OCI-LY7 (cell line): ENCODE data around the gene GRIA4. TPM values are rescaled to one million over a fixed set of nuclear protein-coding genes. Genes with fewer than 3 reads are reported as not detected.

Experiments used
- BruUV-seq: library from RNA; stranded (reverse); fragments of 400-500 nt; replicated peaks from 2 replicates; lab custom pipeline; 2021; lab: Mats Ljungman, UMichigan
- CTCF ChIA-PET: fragments of 300-600 bp; sonication (Branson Sonifier 250); formaldehyde crosslinking; loops from one replicate; lab custom pipeline; 2022; ENCODE audit warnings: antibody characterized with exemption; ENCODE audit not compliant: unreplicated experiment; lab: Charles Lee
- POLR2A ChIA-PET: fragments of 300-600 bp; sonication (Branson Sonifier 250); formaldehyde crosslinking; loops from one replicate; lab custom pipeline; 2022; ENCODE audit warnings: antibody characterized with exemption; lab: Charles Lee
- DNase-seq: peaks from one replicate; pipeline ENCODE4 v3.0.0-alpha.2; 2015; ENCODE audit warnings: low spot score
- H2AFZ ChIP-seq: fragments of 200-600 bp; sonication (generic), shearing (Covaris generic); 2 replicates; pipeline ENCODE4 v1.6.1; 2014; ENCODE audit warnings: mild to moderate bottlenecking, antibody characterized with exemption, low read length, moderate library complexity
- H3K27ac ChIP-seq: fragments of 200-600 bp; sonication (generic); 2 replicates; pipeline ENCODE4 v1.5.1; 2014; ENCODE audit warnings: mixed run types, low read depth, mild to moderate bottlenecking, moderate library complexity, low read length, inconsistent platforms; ENCODE audit not compliant: poor library complexity, severe bottlenecking
- H3K36me3 ChIP-seq: fragments of 200-600 bp; sonication (generic); 2 replicates; pipeline ENCODE4 v1.6.1; 2014; ENCODE audit warnings: mild to moderate bottlenecking, antibody characterized with exemption, low read length, moderate library complexity, mixed read lengths; ENCODE audit not compliant: insufficient read depth
- H3K4me1 ChIP-seq: fragments of 200-600 bp; sonication (generic); 2 replicates; pipeline ENCODE4 v1.5.1; 2014; ENCODE audit warnings: mild to moderate bottlenecking, low read length; ENCODE audit not compliant: insufficient read depth, poor library complexity, severe bottlenecking
- H3K4me2 ChIP-seq: fragments of 200-600 bp; sonication (generic); 2 replicates; pipeline ENCODE4 v1.6.1; 2014; ENCODE audit warnings: mild to moderate bottlenecking, low read length
- H3K4me3 ChIP-seq: fragments of 200-600 bp; sonication (generic); 2 replicates; pipeline ENCODE4 v1.5.1; 2014; ENCODE audit warnings: mild to moderate bottlenecking, low read depth, low read length; ENCODE audit not compliant: poor library complexity, severe bottlenecking
- H3K79me2 ChIP-seq: fragments of 200-600 bp; sonication (generic); 2 replicates; pipeline ENCODE4 v1.6.1; 2016; ENCODE audit warnings: low read depth, mild to moderate bottlenecking, low read length, moderate library complexity, mixed read lengths; ENCODE audit not compliant: insufficient read depth
- H3K9me2 ChIP-seq: fragments of 200-600 bp; sonication (generic); 2 replicates; pipeline ENCODE4 v1.6.1; 2016; ENCODE audit warnings: mild to moderate bottlenecking, low read length, mixed read lengths; ENCODE audit not compliant: insufficient read depth
- H3K9me3 ChIP-seq: fragments of 200-600 bp; sonication (generic); 2 replicates; pipeline ENCODE4 v1.6.1; 2014; ENCODE audit warnings: mild to moderate bottlenecking, mixed run types, low read length, mixed read lengths
- H4K20me1 ChIP-seq: fragments of 200-600 bp; sonication (generic); 2 replicates; pipeline ENCODE4 v1.6.1; 2014; ENCODE audit warnings: mild to moderate bottlenecking, antibody characterized with exemption, low read length, moderate library complexity, mixed read lengths; ENCODE audit not compliant: insufficient read depth
- CTCF ChIP-seq: fragments of 200-600 bp; sonication (generic); conservative IDR thresholded peaks from 2 replicates; pipeline ENCODE4 v1.5.1; 2014; ENCODE audit warnings: mild to moderate bottlenecking, antibody characterized with exemption, low read length, moderate library complexity, mixed read lengths
- EZH2phosphoT487 ChIP-seq: fragments of 200-600 bp; sonication (generic); IDR thresholded peaks from 2 replicates; pipeline ENCODE4 v1.6.1; 2018; ENCODE audit warnings: low read depth, borderline replicate concordance, mild to moderate bottlenecking, mixed run types, antibody characterized with exemption, low read length, moderate library complexity, mixed read lengths
- intact Hi-C: fragments of 100-400 bp; cut with micrococcal nuclease; formaldehyde crosslinking; loops from one replicate; pipeline ENCODE4 v1.10.0; 2022; ENCODE audit not compliant: unreplicated experiment
- total RNA-seq, 2 experiments: library from RNA; depleted of rRNA in 1 of 2; stranded (reverse); fragments of >200 nt in 1 of 2; shearing (Covaris generic) in 1 of 2; gene quantifications; 2 replicates each; pipeline ENCODE4 v1.2.3, GENCODE V29; 2014 to 2022

Gene GRIA4
- total RNA-seq, 2 experiments from 2014 or later: not detected

GRCh38 chr11:105667441-105667840 lies 57.6 kb downstream of the GRIA4 start:
- Histone ChIP-seq H2AFZ (no peak overlapping the region), H3K4me3 (no peak overlapping the region), H3K9me3 (no peaks in the 10 kb centered on the region), H3K36me3 (no peaks in the 10 kb centered on the region), H4K20me1 (no peaks in the 10 kb centered on the region), H3K9me2 (no peaks in the 10 kb centered on the region; the same call in 1 of the 2 replicates), H3K4me2 (no peak overlapping the region), H3K79me2 (no peaks in the 10 kb centered on the region), H3K4me1 (no peaks in the 10 kb centered on the region), H3K27ac (no peak overlapping the region)
- intact Hi-C loops: no loop called here
- BruUV-seq: no TSS peak
- no peak for DNase-seq
- TF ChIP-seq EZH2phosphoT487 (no peak), CTCF (no peak)
- ChIA-PET POLR2A (interaction anchor here (0.7 kb wide), 2 partner anchors 15 to 519 kb away, joined by 3 read pairs; no protein-coding TSS in a partner anchor), CTCF (no interaction called here)

GRCh38 chr11:105670811-105671210 lies 60.9 kb downstream of the GRIA4 start:
- Histone ChIP-seq H4K20me1 (no peaks in the 10 kb centered on the region), H3K9me3 (no peaks in the 10 kb centered on the region), H3K9me2 (no peaks in the 10 kb centered on the region), H3K79me2 (no peaks in the 10 kb centered on the region), H3K27ac (no peak overlapping the region), H3K4me1 (no peaks in the 10 kb centered on the region), H3K36me3 (no peaks in the 10 kb centered on the region), H2AFZ (no peak overlapping the region), H3K4me2 (no peak overlapping the region), H3K4me3 (no peak overlapping the region)
- CTCF ChIA-PET: no interaction called here
- intact Hi-C loops: no loop called here
- no peak for DNase-seq
- no TSS peak for BruUV-seq
- POLR2A ChIA-PET: interaction anchor here (0.7 kb wide), 1 partner anchor 36 kb away, joined by 3 read pairs; no protein-coding TSS in a partner anchor
- TF ChIP-seq CTCF (no peak), EZH2phosphoT487 (no peak)

- no TSS peak for BruUV-seq
- H3K9me3 ChIP-seq: no peaks in the 10 kb centered on the region
- no peak overlapping the region for H2AFZ ChIP-seq
- no peak for TF ChIP-seq EZH2phosphoT487
- no peak for TF ChIP-seq CTCF
- ChIA-PET POLR2A (interaction anchor here (0.6 kb wide), 1 partner anchor 979 kb away, joined by 3 read pairs; no protein-coding TSS in a partner anchor), CTCF (no interaction called here)
- no peaks in the 10 kb centered on the region for H3K4me1 ChIP-seq
- H3K4me3 ChIP-seq: no peak overlapping the region
- peak; percentile 7 for DNase-seq
- intact Hi-C loops: no loop called here
- H3K79me2 ChIP-seq: no peaks in the 10 kb centered on the region
- H3K9me2 ChIP-seq: no peaks in the 10 kb centered on the region
- H4K20me1 ChIP-seq: no peaks in the 10 kb centered on the region
- no peak overlapping the region for H3K27ac ChIP-seq
- H3K4me2 ChIP-seq: no peak overlapping the region
- no peaks in the 10 kb centered on the region for H3K36me3 ChIP-seq
Measured at GRCh38 chr11:105673089-105673488, 63.2 kb downstream of the GRIA4 start.
